ENCODE results near the gene ZBTB46. TPM values are rescaled to one million over a fixed set of nuclear protein-coding genes. Genes with fewer than 3 reads are reported as not detected.

The ZBTB46 gene
- total RNA-seq, 1 donor: 13.8 TPM

DNA sequence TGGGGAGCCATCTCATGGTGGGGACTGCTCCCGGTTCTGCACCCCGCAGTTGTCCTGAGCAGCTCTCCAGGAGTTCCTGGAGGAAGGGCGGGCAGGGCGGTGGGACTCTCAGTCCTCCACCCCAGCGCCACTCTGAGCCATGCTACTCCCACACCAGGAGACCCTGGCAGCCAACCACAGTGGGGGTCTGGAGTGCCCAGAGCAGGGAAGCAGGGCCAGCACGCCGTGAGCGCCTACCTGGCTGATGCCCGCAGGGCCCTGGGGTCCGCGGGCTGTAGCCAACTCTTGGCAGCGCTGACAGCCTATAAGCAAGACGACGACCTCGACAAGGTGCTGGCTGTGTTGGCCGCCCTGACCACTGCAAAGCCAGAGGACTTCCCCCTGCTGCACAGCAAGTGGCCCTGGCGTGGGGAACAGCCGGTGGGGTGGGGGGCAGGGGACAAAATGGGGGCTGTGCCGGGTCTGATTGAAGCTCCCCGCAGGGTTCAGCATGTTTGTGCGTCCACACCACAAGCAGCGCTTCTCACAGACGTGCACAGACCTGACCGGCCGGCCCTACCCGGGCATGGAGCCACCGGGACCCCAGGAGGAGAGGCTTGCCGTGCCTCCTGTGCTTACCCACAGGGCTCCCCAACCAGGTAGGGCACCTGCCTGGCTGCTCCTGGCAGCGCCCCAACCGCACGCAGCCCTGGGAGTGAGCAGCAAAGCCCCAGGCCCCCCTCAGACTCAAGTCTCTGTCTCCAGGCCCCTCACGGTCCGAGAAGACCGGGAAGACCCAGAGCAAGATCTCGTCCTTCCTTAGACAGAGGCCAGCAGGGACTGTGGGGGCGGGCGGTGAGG, 136.3 kb downstream of the ZBTB46 start:
- DNase-seq (ENCODE audit: low read depth): no peak
- no peak overlapping the region for H3K4me3 ChIP-seq (ENCODE audit: low read depth, low read length)
- TF ChIP-seq, protein P1, sequence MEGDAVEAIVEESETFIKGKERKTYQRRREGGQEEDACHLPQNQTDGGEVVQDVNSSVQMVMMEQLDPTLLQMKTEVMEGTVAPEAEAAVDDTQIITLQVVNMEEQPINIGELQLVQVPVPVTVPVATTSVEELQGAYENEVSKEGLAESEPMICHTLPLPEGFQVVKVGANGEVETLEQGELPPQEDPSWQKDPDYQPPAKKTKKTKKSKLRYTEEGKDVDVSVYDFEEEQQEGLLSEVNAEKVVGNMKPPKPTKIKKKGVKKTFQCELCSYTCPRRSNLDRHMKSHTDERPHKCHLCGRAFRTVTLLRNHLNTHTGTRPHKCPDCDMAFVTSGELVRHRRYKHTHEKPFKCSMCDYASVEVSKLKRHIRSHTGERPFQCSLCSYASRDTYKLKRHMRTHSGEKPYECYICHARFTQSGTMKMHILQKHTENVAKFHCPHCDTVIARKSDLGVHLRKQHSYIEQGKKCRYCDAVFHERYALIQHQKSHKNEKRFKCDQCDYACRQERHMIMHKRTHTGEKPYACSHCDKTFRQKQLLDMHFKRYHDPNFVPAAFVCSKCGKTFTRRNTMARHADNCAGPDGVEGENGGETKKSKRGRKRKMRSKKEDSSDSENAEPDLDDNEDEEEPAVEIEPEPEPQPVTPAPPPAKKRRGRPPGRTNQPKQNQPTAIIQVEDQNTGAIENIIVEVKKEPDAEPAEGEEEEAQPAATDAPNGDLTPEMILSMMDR (IDR thresholded peaks at IDR 0.05; ENCODE audit: insufficient read depth, low read depth, low read length): no peak

DNA sequence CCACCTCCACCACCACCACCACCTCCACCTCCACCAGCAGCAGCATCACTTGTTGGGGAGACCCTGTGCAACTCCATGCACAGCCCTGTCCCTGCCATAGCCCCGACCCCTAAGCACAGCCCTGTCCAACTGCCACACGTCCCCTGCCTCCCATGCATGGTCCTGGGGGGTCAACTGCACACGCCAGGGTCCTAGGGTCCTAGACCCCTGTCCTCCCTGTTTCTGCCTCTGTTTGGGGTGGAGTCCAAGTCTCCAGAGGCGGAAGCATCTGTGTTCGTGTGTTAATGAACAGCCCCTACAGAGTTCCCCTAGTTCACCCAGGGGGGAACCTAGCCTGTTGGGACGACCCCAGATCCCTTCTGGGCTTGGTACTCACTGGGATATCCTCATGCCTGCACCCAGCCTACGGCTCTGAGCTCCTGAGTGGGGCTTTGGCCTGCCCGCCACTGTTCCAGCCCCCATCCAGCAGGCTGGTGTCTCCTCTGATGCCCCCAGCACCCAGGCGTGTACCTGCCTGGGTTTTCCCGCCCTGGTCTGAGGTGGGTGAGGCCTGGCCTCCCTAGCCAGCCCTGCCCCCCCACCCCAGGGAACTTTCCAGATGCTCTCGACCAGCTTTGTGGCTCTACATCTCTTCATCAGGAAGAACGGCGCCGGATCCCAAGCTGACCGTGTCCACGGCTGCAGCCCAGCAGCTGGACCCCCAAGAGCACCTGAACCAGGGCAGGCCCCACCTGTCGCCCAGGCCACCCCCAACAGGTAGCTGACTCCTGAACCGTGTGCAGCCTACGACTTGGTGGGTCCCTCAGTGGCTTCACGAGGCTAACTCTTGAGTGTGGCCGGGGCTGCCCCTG, 137.1 kb downstream of the ZBTB46 start:
- no peak for DNase-seq (ENCODE audit: low read depth)
- H3K4me3 ChIP-seq (ENCODE audit: low read depth, low read length): no peak overlapping the region
- TF ChIP-seq, protein P1 (IDR thresholded peaks at IDR 0.05; ENCODE audit: insufficient read depth, low read depth, low read length): no peak

Small RNAs within 50 kb of the gene (small RNA-seq; reads per million reads assigned to genes)
- gene LIME1 (not detected), gene TNFRSF6B (not detected)

Other genes with a start within 250 kb of the ZBTB46 start
- gene GMEB2, start 204.2 kb downstream of the ZBTB46 start, total RNA-seq: 9.3 and 10.8 TPM in 2 replicates
- 5.6 and 10.6 TPM in 2 replicates for gene STMN3, start 177.8 kb downstream of the ZBTB46 start, total RNA-seq
- 11.7 and 14.2 TPM in 2 replicates for gene RTEL1, start 173.0 kb downstream of the ZBTB46 start, total RNA-seq
- 31.5 and 44.5 TPM in 2 replicates for gene TNFRSF6B, start 134.6 kb downstream of the ZBTB46 start, total RNA-seq
- 24.2 and 30.3 TPM in 2 replicates for gene ARFRP1, start 123.3 kb downstream of the ZBTB46 start, total RNA-seq
- 19.4 and 20.3 TPM in 2 replicates for gene ZGPAT, start 123.2 kb downstream of the ZBTB46 start, total RNA-seq
- 3.5 TPM in 2 replicates for gene LIME1, start 94.6 kb downstream of the ZBTB46 start, total RNA-seq
- 24.2 and 35.1 TPM in 2 replicates for gene SLC2A4RG, start 91.5 kb downstream of the ZBTB46 start, total RNA-seq
- not detected in 2 replicates for gene ABHD16B, start 30.2 kb upstream of the ZBTB46 start, total RNA-seq
- gene TPD52L2, start 34.0 kb upstream of the ZBTB46 start, total RNA-seq: 103 and 115 TPM in 2 replicates
- gene DNAJC5, start 63.9 kb upstream of the ZBTB46 start, total RNA-seq: 51.2 and 61.7 TPM in 2 replicates
- gene UCKL1, start 125.2 kb upstream of the ZBTB46 start, total RNA-seq: 20.9 and 25.0 TPM in 2 replicates
- gene ZNF512B, start 138.7 kb upstream of the ZBTB46 start, total RNA-seq: 13.8 and 15.8 TPM in 2 replicates
- 0.64 and 1.3 TPM in 2 replicates for gene SAMD10, start 148.4 kb upstream of the ZBTB46 start, total RNA-seq
- gene PRPF6, start 149.9 kb upstream of the ZBTB46 start, total RNA-seq: 52.7 and 53.8 TPM in 2 replicates
- gene C20orf204, start 204.9 kb upstream of the ZBTB46 start, total RNA-seq: 0.43 and 0.97 TPM in 2 replicates
- under 0.01 TPM in 1 of 2 replicates, not detected in the other for gene SOX18, start 218.4 kb upstream of the ZBTB46 start, total RNA-seq
- gene TCEA2, start 231.9 kb upstream of the ZBTB46 start, total RNA-seq: 20.7 and 24.2 TPM in 2 replicates
- gene RGS19, start 248.3 kb upstream of the ZBTB46 start, total RNA-seq: 13.0 and 13.2 TPM in 2 replicates
- 1.6 and 1.7 TPM in 2 replicates for gene OPRL1, start 248.8 kb upstream of the ZBTB46 start, total RNA-seq